Right lobe of liver (tissue), 4 donors: ENCODE data around the gene SLC44A5.

Source experiments
- POLR2A ChIP-seq: fragments of 450-650 bp; IDR thresholded peaks from one replicate; pipeline ENCODE4 v1.6.1; 2017; ENCODE audit warnings: antibody characterized with exemption, mild to moderate bottlenecking
- TF ChIP-seq, protein P1 (sequence below), 4 donors: fragments of 200-600 bp in 3 of 4; fragments of 450-650 bp in 1 of 4; IDR thresholded peaks; one replicate each; pipeline versions ENCODE4 v1.5.1 to v1.8.0; 2016 to 2022; ENCODE audit warnings: antibody characterized with exemption in 4 of 4, mild to moderate bottlenecking in 2 of 4
- donor health status: DM: no; HTN: no; CAD: no.
- donor health status: DM: no; HTN: no; CAD: no.
- donor health status: DM: no; HTN: yes; CAD: no.

DNA sequence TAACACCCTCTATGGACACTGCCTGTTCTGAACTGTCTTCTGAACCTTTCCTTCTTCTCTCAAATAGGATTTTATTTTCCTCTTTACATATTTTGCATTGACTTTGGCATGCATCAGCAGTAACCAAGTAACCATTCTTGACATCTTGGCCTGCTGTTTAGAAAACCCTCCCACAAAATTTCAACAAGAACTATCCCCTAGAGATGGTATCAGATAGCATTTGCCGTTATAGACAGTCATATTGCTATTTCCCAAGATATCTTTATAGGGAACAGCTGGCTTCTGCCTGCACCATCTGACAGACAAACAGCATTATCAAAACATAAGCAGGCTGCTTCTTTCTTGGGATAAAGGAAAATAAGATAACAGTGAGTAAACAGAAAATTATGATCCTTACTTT is 422.0 kb downstream of the SLC44A5 start:
- TF ChIP-seq, protein P1, sequence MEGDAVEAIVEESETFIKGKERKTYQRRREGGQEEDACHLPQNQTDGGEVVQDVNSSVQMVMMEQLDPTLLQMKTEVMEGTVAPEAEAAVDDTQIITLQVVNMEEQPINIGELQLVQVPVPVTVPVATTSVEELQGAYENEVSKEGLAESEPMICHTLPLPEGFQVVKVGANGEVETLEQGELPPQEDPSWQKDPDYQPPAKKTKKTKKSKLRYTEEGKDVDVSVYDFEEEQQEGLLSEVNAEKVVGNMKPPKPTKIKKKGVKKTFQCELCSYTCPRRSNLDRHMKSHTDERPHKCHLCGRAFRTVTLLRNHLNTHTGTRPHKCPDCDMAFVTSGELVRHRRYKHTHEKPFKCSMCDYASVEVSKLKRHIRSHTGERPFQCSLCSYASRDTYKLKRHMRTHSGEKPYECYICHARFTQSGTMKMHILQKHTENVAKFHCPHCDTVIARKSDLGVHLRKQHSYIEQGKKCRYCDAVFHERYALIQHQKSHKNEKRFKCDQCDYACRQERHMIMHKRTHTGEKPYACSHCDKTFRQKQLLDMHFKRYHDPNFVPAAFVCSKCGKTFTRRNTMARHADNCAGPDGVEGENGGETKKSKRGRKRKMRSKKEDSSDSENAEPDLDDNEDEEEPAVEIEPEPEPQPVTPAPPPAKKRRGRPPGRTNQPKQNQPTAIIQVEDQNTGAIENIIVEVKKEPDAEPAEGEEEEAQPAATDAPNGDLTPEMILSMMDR (IDR thresholded peaks at IDR 0.05) = no peak
- TF ChIP-seq POLR2A = no peak
